CD14-positive monocyte (primary cell): ENCODE results near the gene MAFG. TPM values are rescaled to one million over a fixed set of nuclear protein-coding genes. Genes with fewer than 3 reads are reported as not detected.

Source experiments
- DNase-seq, 3 donors: peaks; one replicate each; pipeline ENCODE4 v3.0.0-alpha.2; 2011 to 2022
- H2AFZ ChIP-seq: 2 replicates; pipeline ENCODE4 v1.6.0; 2012; ENCODE audit warnings: mild to moderate bottlenecking, low read depth, low read length, inconsistent platforms; ENCODE audit not compliant: insufficient read depth, poor library complexity, severe bottlenecking
- H3K27ac ChIP-seq, 2 donors: 1 replicate in 1 of 2; 2 replicates in 1 of 2; pipeline ENCODE4 v1.5.1; 2012 to 2013; ENCODE audit warnings: low read length in 2 of 2, control low read depth in 1 of 2, inconsistent platforms in 1 of 2, low read depth in 1 of 2, mild to moderate bottlenecking in 1 of 2
- H3K27me3 ChIP-seq, 2 donors: one replicate each; pipeline versions ENCODE4 v1.6.0 to v1.6.1; 2011 to 2013; ENCODE audit warnings: low read length in 2 of 2; ENCODE audit not compliant: control insufficient read depth in 2 of 2, insufficient read depth in 2 of 2
- H3K36me3 ChIP-seq, 2 donors: replicated peaks in 1 of 2; 1 replicate in 1 of 2; 2 replicates in 1 of 2; pipeline versions ENCODE4 v1.5.1 to v1.6.1; 2012 to 2013; ENCODE audit warnings: low read length in 2 of 2, control low read depth in 1 of 2, inconsistent platforms in 1 of 2, mild to moderate bottlenecking in 1 of 2; ENCODE audit not compliant: insufficient read depth in 2 of 2, control insufficient read depth in 1 of 2
- H3K4me1 ChIP-seq, 2 donors: 1 replicate in 1 of 2; 2 replicates in 1 of 2; pipeline versions ENCODE4 v1.5.1 to v1.6.1; 2012 to 2013; ENCODE audit warnings: low read length in 2 of 2, control low read depth in 1 of 2, inconsistent platforms in 1 of 2, mild to moderate bottlenecking in 1 of 2, moderate library complexity in 1 of 2; ENCODE audit not compliant: insufficient read depth in 2 of 2, control insufficient read depth in 1 of 2
- H3K4me2 ChIP-seq: replicated peaks from 2 replicates; pipeline ENCODE3; 2012; ENCODE audit warnings: low read length, moderate library complexity, mild to moderate bottlenecking; ENCODE audit not compliant: poor library complexity, severe bottlenecking; ENCODE audit errors: extremely low read depth
- H3K4me3 ChIP-seq, 3 experiments: fragments of 200-600 bp in 1 of 3; sonication (generic) in 1 of 3; replicated peaks in 1 of 3; 1 replicate in 2 of 3; 2 replicates in 1 of 3; pipeline ENCODE4 v1.5.1; 2011 to 2013; ENCODE audit warnings: low read length in 3 of 3, mild to moderate bottlenecking in 3 of 3, control low read depth in 2 of 3, low read depth in 2 of 3, inconsistent platforms in 1 of 3, moderate library complexity in 1 of 3
- H3K79me2 ChIP-seq: 2 replicates; pipeline ENCODE4 v1.6.0; 2012; ENCODE audit warnings: mild to moderate bottlenecking, control low read depth, inconsistent platforms, low read length, moderate library complexity; ENCODE audit not compliant: insufficient read depth
- H3K9ac ChIP-seq: 2 replicates; pipeline ENCODE4 v1.6.0; 2017; ENCODE audit warnings: low read length, mild to moderate bottlenecking; ENCODE audit not compliant: insufficient read depth, poor library complexity, severe bottlenecking
- H3K9me3 ChIP-seq, 2 donors: replicated peaks in 1 of 2; 1 replicate in 1 of 2; 2 replicates in 1 of 2; pipeline versions ENCODE4 v1.5.1 to v1.6.1; 2012 to 2013; ENCODE audit warnings: low read length in 2 of 2, control low read depth in 1 of 2; ENCODE audit not compliant: control insufficient read depth in 1 of 2, insufficient read depth in 1 of 2
- H4K20me1 ChIP-seq: 2 replicates; pipeline ENCODE4 v1.6.0; 2012; ENCODE audit warnings: mild to moderate bottlenecking, low read length, control low read depth, moderate library complexity; ENCODE audit not compliant: insufficient read depth
- H3K27ac Mint-ChIP-seq, 7 donors: one replicate each; pipeline ENCODE4 v1.8.0; 2020; ENCODE audit warnings: mild to moderate bottlenecking in 7 of 7, mixed read lengths in 7 of 7, moderate library complexity in 6 of 7, inconsistent platforms in 2 of 7
- H3K27me3 Mint-ChIP-seq, 3 donors: one replicate each; pipeline ENCODE4 v1.8.0; 2021 to 2022; ENCODE audit warnings: low read depth in 3 of 3, mild to moderate bottlenecking in 3 of 3, mixed read lengths in 3 of 3, moderate library complexity in 3 of 3, inconsistent platforms in 1 of 3
- H3K36me3 Mint-ChIP-seq, 2 donors: one replicate each; pipeline ENCODE4 v1.8.0; 2020; ENCODE audit warnings: mixed read lengths in 2 of 2, inconsistent platforms in 1 of 2, mild to moderate bottlenecking in 1 of 2
- H3K4me1 Mint-ChIP-seq: one replicate; pipeline ENCODE4 v1.8.0; 2020; ENCODE audit warnings: mild to moderate bottlenecking, mixed read lengths
- H3K4me3 Mint-ChIP-seq, 2 donors: one replicate each; pipeline ENCODE4 v1.8.0; 2020; ENCODE audit warnings: mild to moderate bottlenecking in 2 of 2, mixed read lengths in 2 of 2, moderate library complexity in 1 of 2
- H3K9me3 Mint-ChIP-seq, 7 donors: one replicate each; pipeline ENCODE4 v1.8.0; 2020 to 2022; ENCODE audit warnings: mixed read lengths in 7 of 7, mild to moderate bottlenecking in 6 of 7, moderate library complexity in 6 of 7, inconsistent platforms in 2 of 7
- CTCF ChIP-seq: fragments of 200-600 bp; IDR thresholded peaks from one replicate; pipeline ENCODE4 v1.8.0; 2022; ENCODE audit warnings: antibody characterized with exemption, mild to moderate bottlenecking
- WGBS: methylation state at CpG from one replicate; pipeline ENCODE4 v1.1.5; 2013; ENCODE audit warnings: missing lambda C conversion rate; ENCODE audit not compliant: insufficient coverage; 5-methylcytosine and 5-hydroxymethylcytosine counted together
- intact Hi-C, 2 donors: fragments of 100-400 bp; cut with micrococcal nuclease; formaldehyde crosslinking; loops; one replicate each; pipeline versions ENCODE4 v1.15.0 to v1.15.1; 2023
- polyA plus RNA-seq, 3 donors: library from polyadenylated mRNA; depleted of rRNA in 1 of 3; unstranded in 2 of 3; stranded (reverse) in 1 of 3; fragments of 300-500 nt in 2 of 3; fragments of >200 nt in 1 of 3; fragmentation: Illumina TruSeq in 2 of 3; gene quantifications; 1 replicate in 2 of 3; 2 replicates in 1 of 3; pipeline ENCODE4 v1.2.3, GENCODE V29; 2012 to 2021

MAFG gene
- polyA plus RNA-seq, 3 donors: 7.4 to 66.0 (median 7.6) TPM

- TF ChIP-seq CTCF: no peak
- no peak overlapping the region for H3K27ac ChIP-seq
- H3K4me2 ChIP-seq: no peak overlapping the region
- H3K27me3 Mint-ChIP-seq: peaks cover 13 to 26% (median 17%) of the 10 kb centered on the region in 3 donors
- H3K9me3 Mint-ChIP-seq: peaks cover 0 to 16% (median 11%) of the 10 kb centered on the region in 7 donors
- no peaks in the 10 kb centered on the region for H4K20me1 ChIP-seq
- H3K9me3 ChIP-seq: peaks cover 6 to 9% of the 10 kb centered on the region in 2 donors
- H3K4me3 ChIP-seq: no peak overlapping the region
- no peak overlapping the region for H3K4me3 Mint-ChIP-seq
- H3K36me3 ChIP-seq: no peaks in the 10 kb centered on the region
- peak overlapping the region in 2 of 7 donors; percentile 12 to 45 for H3K27ac Mint-ChIP-seq
- no peaks in the 10 kb centered on the region for H3K36me3 Mint-ChIP-seq
- H3K4me1 ChIP-seq: peaks cover 34 to 36% of the 10 kb centered on the region in 2 donors
- H3K79me2 ChIP-seq: no peaks in the 10 kb centered on the region
- intact Hi-C loops: no loop called here
- no peak for DNase-seq
- H3K9ac ChIP-seq: no peak overlapping the region
- WGBS: 87% methylated on average over 7 of the region's 12 CpGs
- H2AFZ ChIP-seq: no peak overlapping the region
- peaks cover 0 to 5% of the 10 kb centered on the region in 2 donors for H3K27me3 ChIP-seq
- H3K4me1 Mint-ChIP-seq: peaks cover 26% of the 10 kb centered on the region
Measured at GRCh38 chr17:81968850-81969812, 41.6 kb upstream of the MAFG start.

GRCh38 chr17:81968396-81968745 lies 40.8 kb upstream of the MAFG start:
- peak overlapping the region; percentile 59 to 71 for H3K4me3 Mint-ChIP-seq
- Histone ChIP-seq H3K9ac (no peak overlapping the region), H3K4me1 (peaks cover 34 to 36% of the 10 kb centered on the region in 2 donors), H3K27me3 (peaks cover 0 to 12% of the 10 kb centered on the region in 2 donors), H3K79me2 (no peaks in the 10 kb centered on the region), H3K36me3 (no peaks in the 10 kb centered on the region), H3K9me3 (peaks cover 2 to 4% of the 10 kb centered on the region in 2 donors), H4K20me1 (no peaks in the 10 kb centered on the region), H3K27ac (no peak overlapping the region), H3K4me3 (peak overlapping the region in 1 of 3 experiments; percentile 59), H2AFZ (peak overlapping the region; percentile 78), H3K4me2 (peak overlapping the region; percentile 70)
- H3K9me3 Mint-ChIP-seq: peaks cover 0 to 8% (median 7%) of the 10 kb centered on the region in 7 donors
- 96% methylated on average over 3 of the region's 7 CpGs for WGBS
- no peak for DNase-seq
- no peak for TF ChIP-seq CTCF
- peak overlapping the region in 1 of 7 donors; percentile 48 for H3K27ac Mint-ChIP-seq
- H3K4me1 Mint-ChIP-seq: peaks cover 26% of the 10 kb centered on the region
- H3K27me3 Mint-ChIP-seq: peaks cover 20 to 32% (median 23%) of the 10 kb centered on the region in 3 donors
- intact Hi-C loops: no loop called here
- no peaks in the 10 kb centered on the region for H3K36me3 Mint-ChIP-seq
